HL-60 (cell line): ENCODE data around the gene MFAP5.

ENCODE experiments used
- DNase-seq, 2 experiments: peaks; one replicate each; pipeline ENCODE4 v3.0.0-alpha.2; 2010 to 2020; ENCODE audit warnings: low read depth in 1 of 2, low spot score in 1 of 2
- H3K27ac ChIP-seq: fragments of 250-450 bp; sonication (Bioruptor Pico); replicated peaks from 2 replicates; pipeline ENCODE4 v1.5.1; 2020; ENCODE audit warnings: mild to moderate bottlenecking, moderate library complexity
- H3K27me3 ChIP-seq: fragments of 250-450 bp; sonication (Bioruptor Pico); 2 replicates; pipeline ENCODE4 v1.5.1; 2021; ENCODE audit warnings: mild to moderate bottlenecking, moderate library complexity; ENCODE audit not compliant: insufficient read depth, poor library complexity, severe bottlenecking
- H3K4me3 ChIP-seq: replicated peaks from 2 replicates; pipeline ENCODE4 v1.5.1; 2011; ENCODE audit warnings: mild to moderate bottlenecking, control low read depth, low read length; ENCODE audit not compliant: insufficient read depth
- GABPA ChIP-seq: IDR thresholded peaks from 2 replicates; pipeline ENCODE4 v1.6.1; 2012; ENCODE audit warnings: low read depth
- POLR2AphosphoS5 ChIP-seq: IDR thresholded peaks from 2 replicates; pipeline ENCODE4 v1.6.1; 2012; ENCODE audit warnings: low read depth
- SPI1 ChIP-seq: IDR thresholded peaks from 2 replicates; pipeline ENCODE4 v1.6.1; 2012; ENCODE audit warnings: low read depth, mild to moderate bottlenecking, borderline replicate concordance
- TF ChIP-seq, protein P1 (sequence below): IDR thresholded peaks from 2 replicates; pipeline ENCODE4 v1.6.1; 2012; ENCODE audit warnings: low read depth; ENCODE audit not compliant: insufficient replicate concordance
- TF ChIP-seq, protein P2 (sequence below): IDR thresholded peaks from one replicate; pipeline ENCODE4 v1.5.1; 2011; ENCODE audit warnings: low read length, control low read depth, inconsistent platforms; ENCODE audit not compliant: insufficient read depth

Gene MFAP5

DNA sequence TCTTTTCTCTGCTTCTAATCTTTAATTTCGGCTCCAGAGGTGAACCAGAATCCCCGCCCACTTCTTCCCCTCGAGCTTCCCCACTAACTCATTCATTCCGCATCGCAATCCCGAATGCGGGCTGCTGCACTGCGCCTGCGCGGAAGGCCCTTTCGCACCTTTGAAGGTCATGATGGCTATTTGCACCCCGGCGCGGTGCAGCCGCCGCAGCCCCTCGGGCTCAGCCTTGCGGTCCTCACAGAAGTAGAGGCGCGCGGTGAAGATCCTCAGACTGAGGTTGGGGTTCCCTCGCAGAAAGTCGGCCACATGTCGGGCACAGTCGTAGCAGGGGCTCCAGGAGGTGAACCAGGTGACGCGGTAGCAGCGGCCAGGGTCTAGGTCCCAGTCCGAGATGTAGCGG, 57.6 kb downstream of the MFAP5 start:
- Histone ChIP-seq H3K27me3 (no peaks in the 10 kb centered on the region), H3K27ac (no peak overlapping the region), H3K4me3 (no peak overlapping the region)
- no peak for DNase-seq
- TF ChIP-seq SPI1, result no peak
- TF ChIP-seq, protein P1, sequence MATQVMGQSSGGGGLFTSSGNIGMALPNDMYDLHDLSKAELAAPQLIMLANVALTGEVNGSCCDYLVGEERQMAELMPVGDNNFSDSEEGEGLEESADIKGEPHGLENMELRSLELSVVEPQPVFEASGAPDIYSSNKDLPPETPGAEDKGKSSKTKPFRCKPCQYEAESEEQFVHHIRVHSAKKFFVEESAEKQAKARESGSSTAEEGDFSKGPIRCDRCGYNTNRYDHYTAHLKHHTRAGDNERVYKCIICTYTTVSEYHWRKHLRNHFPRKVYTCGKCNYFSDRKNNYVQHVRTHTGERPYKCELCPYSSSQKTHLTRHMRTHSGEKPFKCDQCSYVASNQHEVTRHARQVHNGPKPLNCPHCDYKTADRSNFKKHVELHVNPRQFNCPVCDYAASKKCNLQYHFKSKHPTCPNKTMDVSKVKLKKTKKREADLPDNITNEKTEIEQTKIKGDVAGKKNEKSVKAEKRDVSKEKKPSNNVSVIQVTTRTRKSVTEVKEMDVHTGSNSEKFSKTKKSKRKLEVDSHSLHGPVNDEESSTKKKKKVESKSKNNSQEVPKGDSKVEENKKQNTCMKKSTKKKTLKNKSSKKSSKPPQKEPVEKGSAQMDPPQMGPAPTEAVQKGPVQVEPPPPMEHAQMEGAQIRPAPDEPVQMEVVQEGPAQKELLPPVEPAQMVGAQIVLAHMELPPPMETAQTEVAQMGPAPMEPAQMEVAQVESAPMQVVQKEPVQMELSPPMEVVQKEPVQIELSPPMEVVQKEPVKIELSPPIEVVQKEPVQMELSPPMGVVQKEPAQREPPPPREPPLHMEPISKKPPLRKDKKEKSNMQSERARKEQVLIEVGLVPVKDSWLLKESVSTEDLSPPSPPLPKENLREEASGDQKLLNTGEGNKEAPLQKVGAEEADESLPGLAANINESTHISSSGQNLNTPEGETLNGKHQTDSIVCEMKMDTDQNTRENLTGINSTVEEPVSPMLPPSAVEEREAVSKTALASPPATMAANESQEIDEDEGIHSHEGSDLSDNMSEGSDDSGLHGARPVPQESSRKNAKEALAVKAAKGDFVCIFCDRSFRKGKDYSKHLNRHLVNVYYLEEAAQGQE, result no peak
- no peak for TF ChIP-seq GABPA
- TF ChIP-seq POLR2AphosphoS5, result no peak
- TF ChIP-seq, protein P2, sequence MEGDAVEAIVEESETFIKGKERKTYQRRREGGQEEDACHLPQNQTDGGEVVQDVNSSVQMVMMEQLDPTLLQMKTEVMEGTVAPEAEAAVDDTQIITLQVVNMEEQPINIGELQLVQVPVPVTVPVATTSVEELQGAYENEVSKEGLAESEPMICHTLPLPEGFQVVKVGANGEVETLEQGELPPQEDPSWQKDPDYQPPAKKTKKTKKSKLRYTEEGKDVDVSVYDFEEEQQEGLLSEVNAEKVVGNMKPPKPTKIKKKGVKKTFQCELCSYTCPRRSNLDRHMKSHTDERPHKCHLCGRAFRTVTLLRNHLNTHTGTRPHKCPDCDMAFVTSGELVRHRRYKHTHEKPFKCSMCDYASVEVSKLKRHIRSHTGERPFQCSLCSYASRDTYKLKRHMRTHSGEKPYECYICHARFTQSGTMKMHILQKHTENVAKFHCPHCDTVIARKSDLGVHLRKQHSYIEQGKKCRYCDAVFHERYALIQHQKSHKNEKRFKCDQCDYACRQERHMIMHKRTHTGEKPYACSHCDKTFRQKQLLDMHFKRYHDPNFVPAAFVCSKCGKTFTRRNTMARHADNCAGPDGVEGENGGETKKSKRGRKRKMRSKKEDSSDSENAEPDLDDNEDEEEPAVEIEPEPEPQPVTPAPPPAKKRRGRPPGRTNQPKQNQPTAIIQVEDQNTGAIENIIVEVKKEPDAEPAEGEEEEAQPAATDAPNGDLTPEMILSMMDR, result no peak

DNA sequence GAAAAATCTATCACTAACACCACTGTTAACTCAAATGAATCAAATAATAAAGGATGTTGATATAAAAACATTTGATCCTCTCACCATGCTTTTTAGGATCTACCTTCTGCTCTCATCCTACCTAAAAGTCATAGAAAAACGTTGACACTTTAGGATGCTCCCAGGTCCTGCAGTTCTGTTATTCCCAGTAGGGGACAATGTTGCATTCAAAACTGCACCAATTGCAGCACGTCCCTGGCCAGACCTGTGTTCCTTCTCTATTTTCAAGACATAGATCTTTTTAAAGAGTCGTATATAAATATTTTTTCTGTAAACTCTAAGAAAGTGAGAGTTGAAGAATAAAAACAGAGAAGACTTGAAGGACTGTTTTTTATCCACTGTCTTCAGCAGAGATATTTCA, 58.8 kb downstream of the MFAP5 start:
- DNase-seq, result no peak
- H3K27ac ChIP-seq, result no peak overlapping the region
- TF ChIP-seq, protein P2, result no peak
- TF ChIP-seq SPI1 (no peak), GABPA (no peak), POLR2AphosphoS5 (no peak)
- TF ChIP-seq, protein P1, result no peak
- no peak overlapping the region for H3K4me3 ChIP-seq
- H3K27me3 ChIP-seq, result no peaks in the 10 kb centered on the region

DNA sequence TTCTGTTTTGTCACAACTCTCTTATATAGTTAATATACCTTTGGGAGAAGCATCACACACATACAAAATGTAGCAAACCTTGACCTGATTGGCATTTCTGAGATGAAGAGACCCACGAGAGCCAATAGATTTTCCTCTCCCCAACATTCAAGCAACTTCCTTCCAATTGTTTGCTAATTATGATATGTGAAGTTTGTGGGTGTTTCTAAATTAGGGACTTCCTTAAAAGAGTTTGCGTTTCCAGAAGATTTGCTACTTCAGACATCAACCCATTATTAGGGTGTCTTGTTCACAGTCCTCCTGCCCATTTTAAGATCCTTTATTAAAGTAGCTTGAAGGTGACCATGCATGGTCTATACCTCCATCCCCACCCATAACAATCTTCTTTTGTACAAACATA, 59.3 kb downstream of the MFAP5 start:
- no peak for DNase-seq
- no peaks in the 10 kb centered on the region for H3K27me3 ChIP-seq
- H3K27ac ChIP-seq, result no peak overlapping the region
- TF ChIP-seq GABPA, result no peak
- TF ChIP-seq POLR2AphosphoS5, result no peak
- TF ChIP-seq SPI1, result peak; percentile 31; the same call in 1 of the 2 replicates
- TF ChIP-seq, protein P2, result no peak
- TF ChIP-seq, protein P1, result no peak
- H3K4me3 ChIP-seq, result no peak overlapping the region
